Stimulated activated naive B cell treated with anti-CD40 and anti-IgM and Interleukin-4, amounts not matched to agents 10 μg/mL and 1 μg/mL and 100 μg/mL, for 72 hours (primary cell): ENCODE measurements around the gene SYNJ2.

Experiments
- ATAC-seq, 2 donors: fragments of 150-1000 bp; cut with Tn5 transposase; replicated peaks; 2 replicates each; pipeline ENCODE4 v1.10.0; 2021; ENCODE audit warnings: moderate library complexity in 1 of 2
- DNase-seq: peaks from one replicate; pipeline ENCODE4 v3.0.0; 2021
- H3K27ac Mint-ChIP-seq: one replicate; pipeline ENCODE4 v1.8.0; 2022; ENCODE audit warnings: mild to moderate bottlenecking, mixed read lengths
- H3K27me3 Mint-ChIP-seq, 2 donors: one replicate each; pipeline ENCODE4 v1.8.0; 2022; ENCODE audit warnings: mixed read lengths in 2 of 2
- H3K36me3 Mint-ChIP-seq, 2 donors: one replicate each; pipeline ENCODE4 v1.8.0; 2022; ENCODE audit warnings: mixed read lengths in 2 of 2, mild to moderate bottlenecking in 1 of 2
- H3K4me1 Mint-ChIP-seq, 2 donors: one replicate each; pipeline ENCODE4 v1.8.0; 2022; ENCODE audit warnings: mixed read lengths in 2 of 2, mild to moderate bottlenecking in 1 of 2
- H3K4me3 Mint-ChIP-seq, 2 donors: one replicate each; pipeline ENCODE4 v1.8.0; 2022; ENCODE audit warnings: mild to moderate bottlenecking in 2 of 2, mixed read lengths in 2 of 2, moderate library complexity in 1 of 2
- H3K9me3 Mint-ChIP-seq, 2 donors: one replicate each; pipeline ENCODE4 v1.8.0; 2022; ENCODE audit warnings: mixed read lengths in 2 of 2, mild to moderate bottlenecking in 1 of 2

The SYNJ2 gene

DNA sequence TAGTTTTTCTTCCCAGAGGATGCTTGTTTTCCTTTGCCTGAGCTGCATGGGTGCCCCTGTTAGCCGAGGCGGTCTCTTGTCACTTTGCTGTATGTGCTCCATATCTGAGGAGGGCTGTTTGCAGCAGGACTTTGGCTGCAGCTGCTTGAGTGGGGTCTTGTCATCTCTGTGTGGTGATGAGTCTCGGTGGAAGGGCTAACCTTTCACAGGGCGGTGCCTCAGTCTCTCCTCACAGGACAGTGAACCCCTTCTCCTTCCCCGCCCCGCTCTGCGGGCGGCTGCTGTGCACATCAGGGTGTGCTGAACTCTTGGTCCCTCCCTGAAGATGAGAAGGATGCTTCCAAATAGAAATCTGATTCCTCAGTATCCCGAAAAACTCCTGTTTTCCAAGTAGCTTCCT is 75.1 kb downstream of the SYNJ2 start:
- Mint-ChIP-seq H3K9me3 (peaks cover 0 to 2% of the 10 kb centered on the region in 2 donors), H3K36me3 (peaks cover 50 to 60% of the 10 kb centered on the region in 2 donors), H3K27me3 (no peaks in the 10 kb centered on the region), H3K27ac (no peak overlapping the region), H3K4me1 (peaks cover 23 to 25% of the 10 kb centered on the region in 2 donors), H3K4me3 (no peak overlapping the region)
- DNase-seq (no peak), ATAC-seq (no peak)

DNA sequence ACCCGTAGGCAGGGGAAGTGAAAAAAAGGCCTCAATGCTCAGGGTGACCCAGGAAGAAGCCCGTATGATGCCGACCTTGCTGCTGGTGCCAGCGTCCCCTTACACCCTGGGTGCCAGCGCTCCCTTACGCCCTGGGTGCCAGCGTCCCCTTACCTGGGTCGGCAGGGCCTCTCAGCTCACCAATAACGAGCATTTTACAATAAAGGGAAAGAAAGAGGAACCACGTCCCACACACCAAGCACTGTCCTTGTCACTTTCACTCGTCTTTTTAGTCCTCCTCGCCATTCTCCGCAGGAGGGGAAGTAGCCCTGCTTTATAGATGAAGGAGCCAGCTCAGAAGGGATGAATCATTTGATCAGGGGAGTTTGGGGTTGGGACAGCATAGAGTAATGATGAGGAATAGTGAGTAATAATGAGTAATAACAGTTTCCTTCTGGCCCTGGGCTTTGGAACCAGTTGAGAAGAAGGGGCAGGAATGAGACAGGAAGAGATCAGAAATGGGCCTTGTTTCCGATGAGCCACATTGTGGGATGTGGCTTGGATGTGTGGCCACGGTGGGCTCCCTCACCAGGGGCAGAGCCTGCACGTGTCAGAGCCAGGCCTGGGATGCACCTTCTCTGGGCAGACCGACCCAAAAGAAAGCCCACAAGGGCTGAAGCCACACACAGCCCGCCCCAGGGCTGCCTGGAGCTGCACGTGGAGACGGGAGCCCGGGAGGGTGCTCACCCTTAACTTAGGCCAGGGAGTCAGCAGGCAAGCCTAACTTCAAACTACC is 75.7 kb downstream of the SYNJ2 start:
- Mint-ChIP-seq H3K27ac (peak overlapping the region; percentile 2), H3K4me3 (peak overlapping the region; percentile 7 to 23), H3K9me3 (peaks cover 0 to 2% of the 10 kb centered on the region in 2 donors), H3K4me1 (peaks cover 21 to 23% of the 10 kb centered on the region in 2 donors), H3K36me3 (peaks cover 53 to 62% of the 10 kb centered on the region in 2 donors), H3K27me3 (no peaks in the 10 kb centered on the region)
- ATAC-seq (peak; percentile 97 to 99), DNase-seq (peak; percentile 61)

DNA sequence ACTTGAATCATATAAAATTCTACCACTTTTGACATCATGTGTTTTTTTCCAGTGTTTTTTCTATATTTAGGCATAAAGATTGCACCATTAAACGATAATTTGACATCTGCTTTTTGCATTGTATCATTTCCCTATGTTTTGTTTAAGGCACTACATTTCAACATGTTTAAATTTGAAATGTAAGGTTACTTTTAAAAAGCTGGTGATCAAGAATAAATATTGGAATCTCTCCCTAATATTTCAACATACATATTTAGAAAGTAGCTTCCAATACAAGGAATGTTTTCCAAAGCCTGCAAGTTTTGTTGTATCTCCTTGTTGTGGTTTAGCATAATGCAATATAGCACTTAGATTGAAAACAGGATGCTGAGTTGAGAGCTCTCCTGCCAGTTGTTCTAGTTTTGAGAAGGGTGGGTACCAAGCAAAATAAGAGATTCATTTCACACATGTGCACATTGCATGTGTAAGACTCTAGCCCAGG is 76.5 kb downstream of the SYNJ2 start:
- no peak for DNase-seq
- no peak overlapping the region for H3K4me3 Mint-ChIP-seq
- no peak for ATAC-seq
- no peak overlapping the region for H3K27ac Mint-ChIP-seq
- H3K4me1 Mint-ChIP-seq, result peaks cover 20 to 23% of the 10 kb centered on the region in 2 donors
- H3K27me3 Mint-ChIP-seq, result no peaks in the 10 kb centered on the region
- peaks cover 51 to 65% of the 10 kb centered on the region in 2 donors for H3K36me3 Mint-ChIP-seq
- H3K9me3 Mint-ChIP-seq, result peaks cover 0 to 2% of the 10 kb centered on the region in 2 donors

DNA sequence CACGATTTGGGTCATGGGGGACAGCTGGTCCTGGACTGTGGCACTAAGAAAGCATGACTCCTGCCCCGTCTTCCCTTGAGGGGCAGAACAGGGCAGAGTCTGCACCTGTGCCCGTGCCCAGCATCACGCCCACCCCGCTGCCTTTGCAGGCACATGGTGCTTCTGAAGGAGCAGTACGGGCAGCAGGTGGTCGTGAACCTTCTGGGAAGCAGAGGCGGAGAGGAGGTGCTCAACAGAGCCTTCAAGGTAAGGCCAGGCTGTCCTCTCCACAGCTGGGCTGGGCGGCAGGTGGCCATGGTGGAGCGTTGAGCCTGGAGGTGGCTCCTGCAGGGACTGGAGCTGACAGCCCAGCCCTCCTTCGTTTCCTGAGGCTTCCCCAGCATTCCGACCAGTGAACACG is 77.4 kb downstream of the SYNJ2 start:
- H3K27ac Mint-ChIP-seq, result peak overlapping the region; percentile 51
- ATAC-seq (no peak), DNase-seq (no peak)
- peaks cover 11 to 15% of the 10 kb centered on the region in 2 donors for H3K4me1 Mint-ChIP-seq
- H3K9me3 Mint-ChIP-seq, result no peaks in the 10 kb centered on the region
- no peaks in the 10 kb centered on the region for H3K27me3 Mint-ChIP-seq
- H3K4me3 Mint-ChIP-seq, result no peak overlapping the region
- H3K36me3 Mint-ChIP-seq, result peaks cover 50 to 64% of the 10 kb centered on the region in 2 donors

DNA sequence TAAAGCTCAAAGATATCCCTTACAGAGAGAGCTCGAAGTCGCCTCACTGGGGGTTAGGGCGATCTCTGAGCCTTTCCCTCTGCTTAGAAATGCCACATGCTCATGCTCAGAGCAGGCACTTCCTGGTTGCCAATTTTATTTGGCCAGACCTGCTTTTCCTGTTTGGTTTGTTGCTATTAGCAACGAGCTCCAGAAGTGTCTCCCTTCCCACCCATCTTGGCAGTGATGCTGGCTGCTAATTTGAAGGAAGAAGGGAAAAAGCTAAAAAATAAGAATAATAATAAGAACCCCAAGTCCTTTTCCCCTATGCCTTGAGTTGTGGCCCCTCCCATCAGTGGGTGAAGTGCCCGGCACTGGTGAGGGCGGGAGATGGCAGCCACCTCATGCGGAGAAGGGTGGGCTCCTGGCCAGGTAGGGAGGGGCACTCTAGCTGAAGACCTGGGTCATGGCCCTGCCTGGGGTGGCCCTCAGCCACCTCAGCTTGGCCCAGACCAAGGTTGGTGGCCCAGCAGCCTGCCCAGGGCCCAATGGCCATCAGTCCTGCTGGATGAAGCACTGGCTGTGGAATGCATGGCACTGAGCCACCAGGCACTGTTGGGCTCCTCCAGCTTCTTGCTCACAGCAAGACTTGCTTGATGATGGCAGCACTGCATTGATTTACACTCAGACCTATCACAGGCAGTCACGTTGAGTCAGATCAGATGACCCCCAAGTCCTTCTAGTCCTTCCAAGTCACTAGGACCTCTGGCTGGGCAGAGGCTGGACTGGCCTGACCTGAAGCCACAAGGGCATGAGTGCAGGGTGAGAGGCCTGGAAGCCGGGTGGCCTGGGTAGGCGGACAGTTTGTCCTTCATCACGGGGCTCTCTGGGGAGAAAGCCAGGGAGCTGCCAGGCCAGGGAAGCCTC is 79.0 kb downstream of the SYNJ2 start:
- peaks cover 11 to 12% of the 10 kb centered on the region in 2 donors for H3K4me1 Mint-ChIP-seq
- no peak for DNase-seq
- no peaks in the 10 kb centered on the region for H3K9me3 Mint-ChIP-seq
- no peak for ATAC-seq
- H3K27ac Mint-ChIP-seq, result peak overlapping the region; percentile 34
- peaks cover 51 to 68% of the 10 kb centered on the region in 2 donors for H3K36me3 Mint-ChIP-seq
- H3K4me3 Mint-ChIP-seq, result no peak overlapping the region
- H3K27me3 Mint-ChIP-seq, result no peaks in the 10 kb centered on the region

DNA sequence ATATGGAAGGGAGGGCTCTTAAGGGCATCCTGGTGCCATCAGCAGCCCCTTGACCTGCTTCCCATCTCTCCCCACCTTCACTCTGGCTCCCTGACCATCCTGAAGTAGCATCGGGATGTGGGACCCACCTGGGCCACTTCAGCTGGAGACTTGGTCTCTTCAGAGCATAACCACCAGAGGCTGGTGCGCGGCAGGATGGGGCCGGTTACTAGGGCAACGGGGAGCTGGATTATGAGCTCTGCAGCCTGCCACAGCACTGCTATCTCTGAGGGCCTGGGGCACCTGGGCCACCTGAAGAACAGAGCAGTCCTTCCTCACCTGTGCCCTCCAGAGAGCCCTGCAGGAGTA is 79.7 kb downstream of the SYNJ2 start:
- no peaks in the 10 kb centered on the region for H3K27me3 Mint-ChIP-seq
- DNase-seq (no peak), ATAC-seq (no peak)
- peaks cover 10 to 11% of the 10 kb centered on the region in 2 donors for H3K4me1 Mint-ChIP-seq
- no peak overlapping the region for H3K4me3 Mint-ChIP-seq
- H3K9me3 Mint-ChIP-seq, result no peaks in the 10 kb centered on the region
- peaks cover 57 to 71% of the 10 kb centered on the region in 2 donors for H3K36me3 Mint-ChIP-seq
- peak overlapping the region; percentile 34 for H3K27ac Mint-ChIP-seq

DNA sequence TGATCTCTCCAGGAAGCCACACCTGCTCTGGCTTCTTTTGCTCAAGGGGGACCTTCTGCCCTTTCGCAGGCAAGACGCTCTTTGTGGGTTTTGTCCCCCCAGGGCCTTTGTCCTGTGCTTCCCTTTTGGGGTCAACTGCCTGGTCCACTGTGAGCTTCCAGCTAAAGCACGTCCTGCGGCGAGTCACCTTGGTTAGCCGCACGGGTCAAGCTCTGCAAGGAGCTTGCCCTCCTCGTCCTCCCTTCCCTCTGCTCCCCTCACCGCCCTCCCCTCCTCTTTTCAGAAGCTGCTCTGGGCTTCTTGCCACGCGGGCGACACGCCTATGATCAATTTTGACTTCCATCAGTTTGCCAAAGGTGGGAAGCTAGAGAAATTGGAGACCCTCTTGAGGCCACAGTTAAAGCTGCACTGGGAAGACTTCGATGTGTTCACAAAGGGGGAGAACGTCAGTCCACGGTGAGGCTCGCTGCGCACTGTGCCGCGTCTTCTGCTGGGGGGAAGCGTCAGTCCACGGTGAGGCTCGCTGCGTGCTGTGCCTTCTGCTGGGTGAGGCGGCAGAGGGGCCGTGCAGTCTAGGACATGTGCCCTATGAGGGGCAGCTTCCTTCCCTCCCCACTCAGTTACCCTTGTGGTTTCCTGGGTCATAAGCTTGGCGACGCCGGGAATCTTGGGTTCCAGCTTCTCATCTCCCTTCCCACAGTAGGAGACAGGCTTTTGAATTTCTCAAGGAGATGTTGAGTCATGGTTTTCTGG is 80.2 kb downstream of the SYNJ2 start:
- Mint-ChIP-seq H3K27me3 (no peaks in the 10 kb centered on the region), H3K27ac (peak overlapping the region; percentile 20), H3K9me3 (no peaks in the 10 kb centered on the region), H3K36me3 (peaks cover 62 to 71% of the 10 kb centered on the region in 2 donors), H3K4me3 (no peak overlapping the region), H3K4me1 (peaks cover 5 to 10% of the 10 kb centered on the region in 2 donors)
- DNase-seq (no peak), ATAC-seq (no peak)

DNA sequence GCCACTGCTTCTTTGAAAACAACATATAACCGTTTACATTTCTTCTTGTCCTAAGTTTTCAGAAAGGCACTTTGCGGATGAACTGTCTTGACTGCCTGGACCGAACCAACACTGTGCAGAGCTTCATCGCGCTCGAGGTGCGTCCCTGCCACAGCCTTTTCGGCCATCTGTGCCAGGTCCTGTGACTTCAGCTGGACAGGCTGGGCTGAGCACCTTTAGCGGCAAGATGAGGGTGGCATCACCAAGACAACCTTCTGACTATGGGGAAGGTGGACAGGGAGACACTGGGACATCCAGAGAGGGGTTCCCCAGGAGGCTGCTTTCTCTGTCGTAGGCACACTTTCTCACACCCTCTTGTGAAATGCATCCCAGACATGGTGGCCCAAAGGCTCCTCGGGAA is 82.1 kb downstream of the SYNJ2 start:
- peaks cover 2 to 4% of the 10 kb centered on the region in 2 donors for H3K4me1 Mint-ChIP-seq
- H3K36me3 Mint-ChIP-seq, result peaks cover 66 to 80% of the 10 kb centered on the region in 2 donors
- no peaks in the 10 kb centered on the region for H3K27me3 Mint-ChIP-seq
- no peak for ATAC-seq
- H3K4me3 Mint-ChIP-seq, result no peak overlapping the region
- no peaks in the 10 kb centered on the region for H3K9me3 Mint-ChIP-seq
- H3K27ac Mint-ChIP-seq, result peak overlapping the region; percentile 75
- no peak for DNase-seq

DNA sequence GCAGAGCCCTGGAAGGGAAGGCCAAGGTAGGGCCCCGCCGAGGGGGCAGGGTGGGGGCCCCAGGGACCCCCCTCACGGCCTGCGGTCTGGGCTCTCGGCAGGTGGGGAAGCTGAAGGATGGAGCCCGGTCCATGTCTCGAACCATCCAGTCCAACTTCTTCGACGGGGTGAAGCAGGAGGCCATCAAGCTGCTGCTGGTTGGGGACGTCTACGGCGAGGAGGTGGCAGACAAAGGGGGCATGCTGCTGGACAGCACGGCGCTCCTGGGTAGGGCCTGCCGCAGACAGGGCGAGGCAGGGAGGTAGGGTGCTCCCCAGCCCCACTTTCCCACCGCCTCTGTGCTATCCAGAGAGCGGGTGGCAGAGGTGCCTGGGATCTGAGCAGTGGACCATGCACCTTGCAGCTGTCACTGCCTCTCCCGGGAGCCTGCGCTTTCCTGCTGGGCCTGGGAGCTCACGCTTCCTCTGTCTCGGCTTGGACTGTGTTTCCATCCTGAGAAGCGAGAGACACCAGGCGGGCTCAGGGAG is 83.1 kb downstream of the SYNJ2 start:
- Mint-ChIP-seq H3K36me3 (peaks cover 62 to 80% of the 10 kb centered on the region in 2 donors), H3K4me1 (peaks cover 2 to 10% of the 10 kb centered on the region in 2 donors), H3K27ac (no peak overlapping the region), H3K27me3 (no peaks in the 10 kb centered on the region), H3K4me3 (no peak overlapping the region), H3K9me3 (no peaks in the 10 kb centered on the region)
- no peak for ATAC-seq
- DNase-seq, result no peak

DNA sequence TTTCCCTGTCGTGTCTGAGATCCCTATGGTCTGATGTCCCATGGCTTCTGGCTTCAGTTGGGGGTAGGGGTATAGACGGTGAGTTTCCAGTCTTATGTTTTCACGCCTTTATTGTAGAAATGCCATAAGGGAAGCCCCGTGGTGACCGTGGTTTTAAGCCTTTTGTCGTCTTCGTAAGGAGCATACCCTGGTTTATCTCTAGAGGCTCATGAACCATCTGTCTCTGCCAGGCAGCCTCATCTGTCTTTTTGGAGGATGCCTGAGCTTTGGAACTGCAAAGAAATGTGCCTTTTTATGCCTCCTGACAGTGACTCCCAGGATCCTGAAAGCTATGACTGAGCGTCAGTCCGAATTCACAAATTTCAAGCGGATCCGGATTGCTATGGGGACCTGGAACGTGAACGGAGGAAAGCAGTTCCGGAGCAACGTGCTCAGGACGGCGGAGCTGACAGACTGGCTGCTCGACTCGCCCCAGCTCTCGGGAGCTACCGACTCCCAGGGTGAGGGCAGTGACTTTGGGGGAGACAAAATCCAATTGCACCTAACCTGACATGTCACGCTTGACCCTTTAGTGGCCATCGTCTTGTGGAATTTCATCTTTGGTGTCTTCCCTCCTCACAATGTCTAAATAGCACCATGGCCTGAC is 84.6 kb downstream of the SYNJ2 start:
- H3K4me1 Mint-ChIP-seq, result peaks cover 5 to 12% of the 10 kb centered on the region in 2 donors
- DNase-seq, result no peak
- H3K27me3 Mint-ChIP-seq, result no peaks in the 10 kb centered on the region
- no peak overlapping the region for H3K4me3 Mint-ChIP-seq
- H3K36me3 Mint-ChIP-seq, result peaks cover 58 to 81% of the 10 kb centered on the region in 2 donors
- no peak for ATAC-seq
- no peak overlapping the region for H3K27ac Mint-ChIP-seq
- H3K9me3 Mint-ChIP-seq, result no peaks in the 10 kb centered on the region

DNA sequence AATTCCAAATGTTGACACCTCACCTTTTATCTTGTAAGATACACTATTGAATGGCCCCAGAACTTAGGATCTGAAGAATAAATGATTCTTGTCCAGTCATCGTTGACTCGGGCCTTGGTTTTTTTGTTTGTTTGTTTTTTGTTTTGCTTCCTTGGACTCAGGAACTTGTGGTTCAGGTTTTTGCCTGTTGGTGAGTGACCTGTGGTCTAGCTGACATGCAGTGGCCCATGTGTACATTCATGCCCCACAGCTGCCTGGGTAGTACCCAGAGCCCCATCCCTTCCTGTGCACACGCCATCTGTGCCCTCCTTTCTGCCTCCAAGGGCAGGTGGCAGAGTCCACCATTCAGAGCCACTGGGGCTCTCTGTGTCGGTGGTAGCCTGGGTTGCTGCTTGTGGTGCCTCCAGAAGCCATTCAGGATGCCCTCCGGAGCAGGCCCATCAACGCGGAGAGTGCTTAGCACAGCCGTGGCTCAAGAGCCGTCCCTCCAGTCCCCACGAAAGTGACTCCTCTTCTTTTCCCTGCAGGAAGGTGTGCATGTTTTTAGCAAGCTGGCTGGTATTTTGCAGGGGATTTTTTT is 85.9 kb downstream of the SYNJ2 start:
- DNase-seq (no peak), ATAC-seq (no peak)
- H3K9me3 Mint-ChIP-seq, result no peaks in the 10 kb centered on the region
- H3K4me3 Mint-ChIP-seq, result no peak overlapping the region
- peaks cover 12 to 23% of the 10 kb centered on the region in 2 donors for H3K4me1 Mint-ChIP-seq
- H3K27me3 Mint-ChIP-seq, result no peaks in the 10 kb centered on the region
- H3K27ac Mint-ChIP-seq, result no peak overlapping the region
- H3K36me3 Mint-ChIP-seq, result peaks cover 57 to 80% of the 10 kb centered on the region in 2 donors

DNA sequence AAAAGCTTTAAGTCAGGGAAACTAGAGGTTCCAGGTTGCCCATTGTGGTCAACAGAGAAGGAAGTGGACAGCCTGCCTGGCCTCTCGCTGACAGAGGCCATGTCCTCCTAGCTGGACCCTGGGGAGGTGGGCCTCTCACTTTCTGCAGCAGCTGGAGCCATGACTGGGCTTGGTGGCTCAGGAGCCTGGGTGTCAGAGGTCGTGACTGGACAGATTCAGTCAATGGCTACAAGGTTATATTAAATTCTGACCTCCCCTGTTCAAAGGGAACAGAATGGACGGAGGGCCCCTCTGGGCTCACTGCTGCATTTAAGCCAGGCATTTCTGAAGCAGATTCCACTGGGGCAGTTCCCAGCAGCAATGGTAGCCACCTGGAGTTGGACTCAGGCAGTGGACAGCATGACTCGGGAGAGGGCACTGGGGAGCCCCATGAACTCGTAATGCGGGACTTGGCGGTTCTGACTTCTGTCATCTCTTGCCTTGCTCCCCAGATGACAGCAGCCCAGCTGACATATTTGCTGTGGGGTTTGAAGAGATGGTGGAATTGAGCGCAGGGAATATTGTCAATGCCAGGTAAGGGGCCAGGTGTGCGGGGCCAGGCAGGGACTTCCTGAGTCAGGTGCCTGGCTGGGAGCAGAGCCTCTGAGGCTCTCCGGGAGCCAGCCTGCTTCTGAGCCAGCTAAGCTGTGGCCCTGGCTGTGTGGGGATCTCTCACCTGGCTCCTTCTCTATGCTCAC is 86.7 kb downstream of the SYNJ2 start:
- Mint-ChIP-seq H3K27ac (no peak overlapping the region), H3K36me3 (peaks cover 52 to 73% of the 10 kb centered on the region in 2 donors), H3K4me1 (peaks cover 12 to 23% of the 10 kb centered on the region in 2 donors), H3K27me3 (no peaks in the 10 kb centered on the region), H3K9me3 (no peaks in the 10 kb centered on the region), H3K4me3 (no peak overlapping the region)
- DNase-seq, result no peak
- ATAC-seq, result no peak
